Transverse colon (tissue), 4 donors: ENCODE data around the gene MSI2. TPM values are rescaled to one million over a fixed set of nuclear protein-coding genes. Genes with fewer than 3 reads are reported as not detected.

ENCODE experiments used
- DNase-seq: peaks from one replicate; pipeline ENCODE4 v3.0.0-alpha.2; 2019
- H3K27ac ChIP-seq, 4 donors: fragments of 200-600 bp; sonication (generic); 2 replicates each; pipeline ENCODE4 v1.5.1; 2016 to 2018; ENCODE audit warnings: inconsistent platforms in 4 of 4
- H3K27me3 ChIP-seq: fragments of 200-600 bp; sonication (generic); 2 replicates; pipeline ENCODE4 v1.5.1; 2017; ENCODE audit warnings: inconsistent platforms
- H3K36me3 ChIP-seq, 4 donors: fragments of 200-600 bp; sonication (generic); 2 replicates each; pipeline ENCODE4 v1.5.1; 2017 to 2019; ENCODE audit warnings: inconsistent platforms in 4 of 4
- H3K4me1 ChIP-seq, 4 donors: fragments of 200-600 bp; sonication (generic); 2 replicates each; pipeline ENCODE4 v1.5.1; 2017 to 2020; ENCODE audit warnings: inconsistent platforms in 4 of 4
- H3K4me3 ChIP-seq, 4 donors: fragments of 200-600 bp; sonication (generic); 1 replicate in 1 of 4; 2 replicates in 3 of 4; pipeline versions ENCODE4 v1.5.1 to v1.6.1; 2017 to 2019; ENCODE audit warnings: inconsistent platforms in 4 of 4
- H3K9me3 ChIP-seq, 2 donors: fragments of 200-600 bp; sonication (generic); 2 replicates each; pipeline ENCODE4 v1.5.1; 2017 to 2019; ENCODE audit warnings: inconsistent platforms in 2 of 2
- CTCF ChIP-seq, 5 experiments: fragments of 200-600 bp in 3 of 5; fragments of 450-650 bp in 2 of 5; sonication (generic) in 3 of 5; IDR thresholded peaks; 1 replicate in 2 of 5; 2 replicates in 3 of 5; pipeline ENCODE4 v1.5.1; 2016 to 2017; ENCODE audit warnings: antibody characterized with exemption in 5 of 5, inconsistent platforms in 3 of 5, mild to moderate bottlenecking in 2 of 5, moderate library complexity in 1 of 5
- EP300 ChIP-seq: sonication (generic); formaldehyde crosslinking; IDR thresholded peaks from one replicate; pipeline ENCODE4 v1.6.1; 2017; ENCODE audit warnings: antibody characterized with exemption, low read depth
- POLR2A ChIP-seq: fragments of 450-650 bp; IDR thresholded peaks from one replicate; pipeline ENCODE4 v1.6.1; 2016; ENCODE audit warnings: antibody characterized with exemption, mild to moderate bottlenecking, moderate library complexity
- POLR2AphosphoS5 ChIP-seq, 3 donors: sonication (generic); formaldehyde crosslinking; IDR thresholded peaks; one replicate each; pipeline ENCODE4 v1.6.1; 2016; ENCODE audit warnings: antibody characterized with exemption in 3 of 3
- WGBS, 2 donors: methylation state at CpG; one replicate each; pipeline ENCODE4 v1.1.5; 2018; ENCODE audit warnings: low coverage in 1 of 2; 5-methylcytosine and 5-hydroxymethylcytosine counted together
- in situ Hi-C, 4 donors: fragments of 200-750 bp; cut with MboI; loops; one replicate each; pipeline versions ENCODE4 v1.15.0 to v1.15.1; 2017; ENCODE audit warnings: low sequenced_read_pairs in 3 of 4, low pct_ligation_motif_present in 1 of 4, low pct_unique_long_range_greater_than_20kb in 1 of 4
- intact Hi-C: fragments of 100-400 bp; cut with DNase I; formaldehyde crosslinking; loops from one replicate; pipeline ENCODE4 v1.15.1; 2023; ENCODE audit warnings: low total_unique reads
- total RNA-seq, 4 donors: library from RNA; depleted of rRNA; stranded (reverse); fragments of >200 nt; gene quantifications; one replicate each; pipeline ENCODE4 v1.1.0, GENCODE V29; 2016

MSI2 gene
- total RNA-seq, 4 donors from 2014 or later: 20.6 to 36.0 (median 29.3) TPM

DNA sequence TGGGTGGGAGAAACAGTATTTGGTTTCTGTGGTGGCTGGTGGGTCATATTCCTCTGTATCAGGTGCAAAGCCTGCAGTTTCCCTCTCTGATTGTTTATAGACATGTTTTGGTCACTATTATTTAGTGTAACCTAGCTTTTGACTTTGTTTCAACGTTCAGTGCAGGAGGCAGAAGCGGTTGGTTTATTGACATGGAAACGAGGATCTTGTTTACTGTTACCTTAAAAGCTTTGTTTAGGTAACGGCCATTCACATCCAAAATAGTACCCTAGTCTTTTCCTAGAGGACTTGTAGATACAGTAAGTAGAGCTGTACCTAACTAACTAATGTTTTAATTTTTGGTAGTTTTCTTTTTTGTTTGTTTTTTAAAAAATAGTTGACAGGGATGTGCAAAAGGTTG lies 3.5 kb downstream of the MSI2 start:
- Histone ChIP-seq H3K27ac (no peak overlapping the region), H3K36me3 (peaks cover 0 to 23% (median 4%) of the 10 kb centered on the region in 4 donors), H3K4me1 (peaks cover 5 to 18% (median 14%) of the 10 kb centered on the region in 4 donors), H3K4me3 (no peak overlapping the region), H3K27me3 (no peaks in the 10 kb centered on the region), H3K9me3 (no peaks in the 10 kb centered on the region)
- 59 to 65% methylated on average over 4 of the region's 4 CpGs for WGBS, 2 donors
- DNase-seq: no peak
- intact Hi-C loops (no loop called here), in situ Hi-C loops (loop anchor here in 1 of 4 donors (25.0 kb wide), 1 partner anchor 152 kb away; no protein-coding TSS in a partner anchor)
- no peak for TF ChIP-seq EP300
- TF ChIP-seq POLR2A: no peak
- no peak for TF ChIP-seq POLR2AphosphoS5 (IDR thresholded peaks at IDR 0.05)
- TF ChIP-seq CTCF (IDR thresholded peaks at IDR 0.05): no peak

DNA sequence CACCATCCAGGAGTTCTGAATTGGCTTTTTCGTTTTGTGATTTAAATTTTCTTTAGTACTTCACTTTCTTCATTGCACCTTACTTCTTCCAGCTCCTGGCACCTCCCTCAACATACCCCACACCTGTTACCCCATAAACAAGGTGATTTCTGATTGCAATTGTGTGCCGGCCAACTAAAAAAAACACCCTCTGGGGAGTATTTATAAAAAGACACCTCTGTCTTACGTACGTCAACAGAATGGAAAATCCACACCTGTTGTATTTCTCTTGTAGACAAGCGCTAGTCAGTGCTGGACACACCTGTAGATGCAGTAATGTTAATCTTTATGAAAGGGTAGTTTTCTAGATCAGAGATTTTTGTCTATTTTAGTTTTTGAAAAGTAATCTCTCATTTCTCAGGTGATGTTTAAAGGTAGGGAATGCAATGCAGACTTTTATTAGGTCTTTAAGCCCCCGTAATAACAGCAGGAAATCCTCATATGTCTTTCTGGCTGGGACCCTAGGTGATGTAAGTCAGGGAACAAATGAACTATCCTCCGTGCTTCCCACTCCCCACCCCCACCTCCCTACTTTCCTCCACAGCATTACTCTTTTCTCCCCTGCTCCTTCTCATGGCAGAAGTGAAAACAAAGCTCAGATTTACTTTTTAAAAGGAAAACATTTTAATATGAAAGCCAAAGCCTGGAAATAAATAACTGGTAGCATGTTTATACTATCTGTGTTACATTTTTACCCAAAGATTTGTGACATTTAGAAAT lies 4.2 kb downstream of the MSI2 start:
- 78 to 83% methylated on average over 7 of the region's 7 CpGs for WGBS, 2 donors
- Histone ChIP-seq H3K4me3 (no peak overlapping the region), H3K27me3 (no peaks in the 10 kb centered on the region), H3K9me3 (no peaks in the 10 kb centered on the region), H3K36me3 (peaks cover 0 to 23% (median 4%) of the 10 kb centered on the region in 4 donors), H3K4me1 (peaks cover 5 to 18% (median 14%) of the 10 kb centered on the region in 4 donors), H3K27ac (no peak overlapping the region)
- intact Hi-C loops: no loop called here
- DNase-seq: no peak
- in situ Hi-C loops: loop anchor here in 1 of 4 donors (25.0 kb wide), 1 partner anchor 152 kb away; no protein-coding TSS in a partner anchor
- TF ChIP-seq POLR2AphosphoS5 (IDR thresholded peaks at IDR 0.05): no peak
- TF ChIP-seq CTCF (IDR thresholded peaks at IDR 0.05): no peak
- TF ChIP-seq POLR2A: no peak
- TF ChIP-seq EP300: no peak

DNA sequence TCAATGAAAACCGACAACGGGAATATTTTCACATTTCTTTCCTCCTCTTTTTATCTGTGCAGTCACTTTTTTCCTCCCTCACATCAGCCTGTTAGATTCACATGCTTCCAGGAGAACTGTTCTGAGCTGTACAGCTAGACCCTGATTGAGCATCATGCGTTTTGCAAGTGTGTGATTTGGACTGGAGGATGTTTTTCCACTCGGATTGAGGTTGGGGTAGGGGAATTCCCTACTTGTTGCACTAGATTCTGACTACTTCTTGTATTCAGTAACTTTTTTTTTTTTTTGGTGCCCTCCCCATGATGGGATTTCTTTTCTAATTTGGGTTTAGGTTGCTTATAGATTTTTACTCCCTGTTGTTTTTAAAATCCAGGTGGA lies 4.8 kb downstream of the MSI2 start:
- WGBS, 2 donors: 57 to 82% methylated on average over 4 of the region's 4 CpGs
- intact Hi-C loops (no loop called here), in situ Hi-C loops (loop anchor here in 1 of 4 donors (25.0 kb wide), 1 partner anchor 151 kb away; no protein-coding TSS in a partner anchor)
- H3K36me3 ChIP-seq: peaks cover 0 to 23% (median 4%) of the 10 kb centered on the region in 4 donors
- DNase-seq: no peak
- peaks cover 5 to 18% (median 14%) of the 10 kb centered on the region in 4 donors for H3K4me1 ChIP-seq
- no peaks in the 10 kb centered on the region for H3K9me3 ChIP-seq
- no peak for TF ChIP-seq POLR2A
- TF ChIP-seq POLR2AphosphoS5 (IDR thresholded peaks at IDR 0.05): no peak
- TF ChIP-seq CTCF (IDR thresholded peaks at IDR 0.05): no peak
- TF ChIP-seq EP300: no peak
- no peaks in the 10 kb centered on the region for H3K27me3 ChIP-seq
- no peak overlapping the region for H3K27ac ChIP-seq
- H3K4me3 ChIP-seq: no peak overlapping the region

GRCh38 chr17:57262557-57262956 lies 6.2 kb downstream of the MSI2 start:
- WGBS, 2 donors: 82 to 83% methylated on average over 1 of the region's 1 CpG
- no peak for DNase-seq
- Histone ChIP-seq H3K36me3 (peaks cover 0 to 23% (median 4%) of the 10 kb centered on the region in 4 donors), H3K9me3 (no peaks in the 10 kb centered on the region), H3K27ac (no peak overlapping the region), H3K27me3 (no peaks in the 10 kb centered on the region), H3K4me3 (no peak overlapping the region), H3K4me1 (peaks cover 5 to 18% (median 14%) of the 10 kb centered on the region in 4 donors)
- intact Hi-C loops: no loop called here
- in situ Hi-C loops: loop anchor here in 1 of 4 donors (25.0 kb wide), 1 partner anchor 150 kb away; no protein-coding TSS in a partner anchor
- TF ChIP-seq CTCF (IDR thresholded peaks at IDR 0.05): no peak
- TF ChIP-seq POLR2A: no peak
- no peak for TF ChIP-seq EP300
- no peak for TF ChIP-seq POLR2AphosphoS5 (IDR thresholded peaks at IDR 0.05)
